Suppressor macrophage (primary cell): ENCODE measurements around the gene SLC24A3.

Experiments used
- DNase-seq, 4 experiments: peaks; one replicate each; pipeline ENCODE4 v3.0.0-alpha.2; 2020 to 2022

Gene SLC24A3

GRCh38 chr20:19554666-19555065 is 342.2 kb downstream of the SLC24A3 start:
- peak in 2 of 4 experiments; percentile 31 to 45 for DNase-seq

- no peak for DNase-seq
These were observed 343.3 kb downstream of the SLC24A3 start for GRCh38 chr20:19555726-19556125.

GRCh38 chr20:19557291-19557690 is 344.8 kb downstream of the SLC24A3 start:
- peak; percentile 22 to 50 (median 32) for DNase-seq

GRCh38 chr20:19560881-19561480 is 348.5 kb downstream of the SLC24A3 start:
- no peak for DNase-seq

- DNase-seq: no peak
These were observed 350.0 kb downstream of the SLC24A3 start for GRCh38 chr20:19562426-19562825.

- DNase-seq: no peak
These were observed 351.8 kb downstream of the SLC24A3 start for GRCh38 chr20:19564261-19564660.

- peak; percentile 19 to 62 (median 29) for DNase-seq
These were observed 353.3 kb downstream of the SLC24A3 start for GRCh38 chr20:19565736-19566135.

GRCh38 chr20:19566226-19566945 is 353.9 kb downstream of the SLC24A3 start:
- peak; percentile 74 to 91 (median 80) for DNase-seq

GRCh38 chr20:19568128-19568527 is 355.7 kb downstream of the SLC24A3 start:
- no peak for DNase-seq

- no peak for DNase-seq
These were observed 359.6 kb downstream of the SLC24A3 start for GRCh38 chr20:19571996-19572395.

- DNase-seq: no peak
These were observed 365.2 kb downstream of the SLC24A3 start for GRCh38 chr20:19577692-19578091.

- no peak for DNase-seq
These were observed 370.3 kb downstream of the SLC24A3 start for GRCh38 chr20:19582782-19583181.

GRCh38 chr20:19583532-19584175 is 371.2 kb downstream of the SLC24A3 start:
- DNase-seq: peak; percentile 84 to 91 (median 88)

- no peak for DNase-seq
These were observed 375.8 kb downstream of the SLC24A3 start for GRCh38 chr20:19588241-19588640.

- DNase-seq: no peak
These were observed 376.3 kb downstream of the SLC24A3 start for GRCh38 chr20:19588732-19589131.

GRCh38 chr20:19589787-19590362 is 377.4 kb downstream of the SLC24A3 start:
- no peak for DNase-seq

GRCh38 chr20:19590382-19590781 is 377.9 kb downstream of the SLC24A3 start:
- no peak for DNase-seq

GRCh38 chr20:19593762-19594161 is 381.3 kb downstream of the SLC24A3 start:
- DNase-seq: no peak

- DNase-seq: no peak
These were observed 382.5 kb downstream of the SLC24A3 start for GRCh38 chr20:19594896-19595295.

GRCh38 chr20:19598117-19598850 is 385.8 kb downstream of the SLC24A3 start:
- DNase-seq: no peak

GRCh38 chr20:19599200-19599599 is 386.8 kb downstream of the SLC24A3 start:
- no peak for DNase-seq

GRCh38 chr20:19600042-19600441 is 387.6 kb downstream of the SLC24A3 start:
- DNase-seq: no peak
